GM23338 (cell line): ENCODE measurements around the gene ARFGEF2.

ENCODE experiments used
- CREB1 ChIP-seq: fragments of 250-450 bp; sonication (Bioruptor Pico); IDR thresholded peaks from 2 replicates; pipeline ENCODE4 v1.5.0; 2020; ENCODE audit warnings: low read depth, mild to moderate bottlenecking, moderate library complexity
- EZH2 ChIP-seq: fragments of 200-600 bp; sonication (generic); IDR thresholded peaks from one replicate; pipeline ENCODE4 v1.8.0; 2017; ENCODE audit warnings: antibody characterized with exemption, mild to moderate bottlenecking, low read depth; ENCODE audit not compliant: unreplicated experiment
- EZH2phosphoT487 ChIP-seq: fragments of 200-600 bp; sonication (generic); IDR thresholded peaks from one replicate; pipeline ENCODE4 v1.8.1; 2018; ENCODE audit warnings: antibody characterized with exemption; ENCODE audit not compliant: unreplicated experiment
- JUNB ChIP-seq: IDR thresholded peaks from one replicate; pipeline ENCODE4 v1.6.1; 2016; ENCODE audit warnings: antibody characterized with exemption; ENCODE audit not compliant: unreplicated experiment
- NANOG ChIP-seq: IDR thresholded peaks from 2 replicates; pipeline ENCODE4 v1.6.1; 2016; ENCODE audit warnings: antibody characterized with exemption, borderline replicate concordance
- POLR2AphosphoS5 ChIP-seq: IDR thresholded peaks from 2 replicates; pipeline ENCODE4 v1.6.1; 2016; ENCODE audit warnings: antibody characterized with exemption, low read depth
- TF ChIP-seq, protein P1 (sequence below), 2 experiments: fragments of 200-600 bp in 1 of 2; sonication (generic) in 1 of 2; conservative IDR thresholded peaks; 2 replicates each; pipeline versions ENCODE4 v1.5.1 to v1.6.1; 2016 to 2017; ENCODE audit warnings: antibody characterized with exemption in 2 of 2, low read depth in 2 of 2, mild to moderate bottlenecking in 2 of 2, moderate library complexity in 1 of 2
- TF ChIP-seq, protein P2 (sequence below): IDR thresholded peaks from one replicate; pipeline ENCODE4 v1.6.1; 2018; ENCODE audit warnings: antibody characterized with exemption; ENCODE audit not compliant: unreplicated experiment
- TF ChIP-seq, protein P3 (sequence below): IDR thresholded peaks from 2 replicates; pipeline ENCODE4 v1.6.1; 2016; ENCODE audit warnings: antibody characterized with exemption

DNA sequence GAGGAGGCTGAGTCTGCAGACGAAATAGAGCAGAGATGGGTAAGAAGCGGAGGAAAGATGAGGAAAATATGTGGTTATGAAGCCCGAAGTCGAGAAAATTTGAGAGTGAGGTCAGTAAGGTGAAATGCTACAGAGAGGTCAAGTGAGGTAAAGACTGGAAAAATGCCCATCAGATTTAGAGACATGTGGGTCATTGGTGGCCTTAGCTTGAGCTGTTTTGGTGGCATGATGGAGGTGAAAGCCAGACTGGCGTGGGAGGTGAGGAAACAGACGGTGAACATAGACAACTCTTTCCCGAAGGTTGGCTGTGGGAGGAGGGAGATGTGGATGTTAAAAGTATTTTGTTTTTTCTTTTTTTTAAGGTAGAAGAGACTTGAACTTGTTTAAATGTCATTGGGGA is 9.4 kb downstream of the ARFGEF2 start:
- TF ChIP-seq, protein P1, sequence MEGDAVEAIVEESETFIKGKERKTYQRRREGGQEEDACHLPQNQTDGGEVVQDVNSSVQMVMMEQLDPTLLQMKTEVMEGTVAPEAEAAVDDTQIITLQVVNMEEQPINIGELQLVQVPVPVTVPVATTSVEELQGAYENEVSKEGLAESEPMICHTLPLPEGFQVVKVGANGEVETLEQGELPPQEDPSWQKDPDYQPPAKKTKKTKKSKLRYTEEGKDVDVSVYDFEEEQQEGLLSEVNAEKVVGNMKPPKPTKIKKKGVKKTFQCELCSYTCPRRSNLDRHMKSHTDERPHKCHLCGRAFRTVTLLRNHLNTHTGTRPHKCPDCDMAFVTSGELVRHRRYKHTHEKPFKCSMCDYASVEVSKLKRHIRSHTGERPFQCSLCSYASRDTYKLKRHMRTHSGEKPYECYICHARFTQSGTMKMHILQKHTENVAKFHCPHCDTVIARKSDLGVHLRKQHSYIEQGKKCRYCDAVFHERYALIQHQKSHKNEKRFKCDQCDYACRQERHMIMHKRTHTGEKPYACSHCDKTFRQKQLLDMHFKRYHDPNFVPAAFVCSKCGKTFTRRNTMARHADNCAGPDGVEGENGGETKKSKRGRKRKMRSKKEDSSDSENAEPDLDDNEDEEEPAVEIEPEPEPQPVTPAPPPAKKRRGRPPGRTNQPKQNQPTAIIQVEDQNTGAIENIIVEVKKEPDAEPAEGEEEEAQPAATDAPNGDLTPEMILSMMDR (conservative IDR thresholded peaks at IDR 0.05; ENCODE audit: low read depth in 2 of 2): no peak
- TF ChIP-seq EZH2phosphoT487: no peak
- TF ChIP-seq CREB1 (CRISPR knock-in tag): no peak
- no peak for TF ChIP-seq POLR2AphosphoS5
- no peak for TF ChIP-seq EZH2
- TF ChIP-seq JUNB: no peak
- TF ChIP-seq, protein P2, sequence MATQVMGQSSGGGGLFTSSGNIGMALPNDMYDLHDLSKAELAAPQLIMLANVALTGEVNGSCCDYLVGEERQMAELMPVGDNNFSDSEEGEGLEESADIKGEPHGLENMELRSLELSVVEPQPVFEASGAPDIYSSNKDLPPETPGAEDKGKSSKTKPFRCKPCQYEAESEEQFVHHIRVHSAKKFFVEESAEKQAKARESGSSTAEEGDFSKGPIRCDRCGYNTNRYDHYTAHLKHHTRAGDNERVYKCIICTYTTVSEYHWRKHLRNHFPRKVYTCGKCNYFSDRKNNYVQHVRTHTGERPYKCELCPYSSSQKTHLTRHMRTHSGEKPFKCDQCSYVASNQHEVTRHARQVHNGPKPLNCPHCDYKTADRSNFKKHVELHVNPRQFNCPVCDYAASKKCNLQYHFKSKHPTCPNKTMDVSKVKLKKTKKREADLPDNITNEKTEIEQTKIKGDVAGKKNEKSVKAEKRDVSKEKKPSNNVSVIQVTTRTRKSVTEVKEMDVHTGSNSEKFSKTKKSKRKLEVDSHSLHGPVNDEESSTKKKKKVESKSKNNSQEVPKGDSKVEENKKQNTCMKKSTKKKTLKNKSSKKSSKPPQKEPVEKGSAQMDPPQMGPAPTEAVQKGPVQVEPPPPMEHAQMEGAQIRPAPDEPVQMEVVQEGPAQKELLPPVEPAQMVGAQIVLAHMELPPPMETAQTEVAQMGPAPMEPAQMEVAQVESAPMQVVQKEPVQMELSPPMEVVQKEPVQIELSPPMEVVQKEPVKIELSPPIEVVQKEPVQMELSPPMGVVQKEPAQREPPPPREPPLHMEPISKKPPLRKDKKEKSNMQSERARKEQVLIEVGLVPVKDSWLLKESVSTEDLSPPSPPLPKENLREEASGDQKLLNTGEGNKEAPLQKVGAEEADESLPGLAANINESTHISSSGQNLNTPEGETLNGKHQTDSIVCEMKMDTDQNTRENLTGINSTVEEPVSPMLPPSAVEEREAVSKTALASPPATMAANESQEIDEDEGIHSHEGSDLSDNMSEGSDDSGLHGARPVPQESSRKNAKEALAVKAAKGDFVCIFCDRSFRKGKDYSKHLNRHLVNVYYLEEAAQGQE: no peak
- no peak for TF ChIP-seq NANOG
- TF ChIP-seq, protein P3, sequence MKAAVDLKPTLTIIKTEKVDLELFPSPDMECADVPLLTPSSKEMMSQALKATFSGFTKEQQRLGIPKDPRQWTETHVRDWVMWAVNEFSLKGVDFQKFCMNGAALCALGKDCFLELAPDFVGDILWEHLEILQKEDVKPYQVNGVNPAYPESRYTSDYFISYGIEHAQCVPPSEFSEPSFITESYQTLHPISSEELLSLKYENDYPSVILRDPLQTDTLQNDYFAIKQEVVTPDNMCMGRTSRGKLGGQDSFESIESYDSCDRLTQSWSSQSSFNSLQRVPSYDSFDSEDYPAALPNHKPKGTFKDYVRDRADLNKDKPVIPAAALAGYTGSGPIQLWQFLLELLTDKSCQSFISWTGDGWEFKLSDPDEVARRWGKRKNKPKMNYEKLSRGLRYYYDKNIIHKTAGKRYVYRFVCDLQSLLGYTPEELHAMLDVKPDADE: no peak
